ENCODE results near the gene NTSR2. TPM values are rescaled to one million over a fixed set of nuclear protein-coding genes. Genes with fewer than 3 reads are reported as not detected.

The NTSR2 gene
- total and polyA plus RNA-seq, 2 experiments from 2014 or later: 0.10 TPM; not detected in 1

- no peaks in the 10 kb centered on the region for H3K4me1 Mint-ChIP-seq
- H3K9me2 ChIP-seq (ENCODE audit: insufficient read depth): no peaks in the 10 kb centered on the region
- H3K4me3 Mint-ChIP-seq: no peak overlapping the region
- H3K9me3 Mint-ChIP-seq: no peaks in the 10 kb centered on the region
- H3K36me3 Mint-ChIP-seq (ENCODE audit: low read depth): peaks cover 47% of the 10 kb centered on the region
- no peaks in the 10 kb centered on the region for H3K79me2 ChIP-seq (replicated peaks; ENCODE audit: insufficient read depth)
- no peak for ATAC-seq
- H3F3A ChIP-seq (replicated peaks; ENCODE audit: low read depth): no peaks in the 10 kb centered on the region
- H3K27me3 Mint-ChIP-seq (ENCODE audit: insufficient read depth, low read depth, poor library complexity): peaks cover 7% of the 10 kb centered on the region
- no peak overlapping the region for H2AFZ ChIP-seq
- H3K4me2 ChIP-seq: no peak overlapping the region
- H3K27ac ChIP-seq (ENCODE audit: low read depth): no peak overlapping the region
- no peaks in the 10 kb centered on the region for H4K20me1 ChIP-seq (replicated peaks; ENCODE audit: insufficient read depth)
- H3K27me3 ChIP-seq (ENCODE audit: insufficient read depth): no peaks in the 10 kb centered on the region
- no peak for DNase-seq (ENCODE audit: low spot score)
- H3K4me1 ChIP-seq (ENCODE audit: insufficient read depth): no peaks in the 10 kb centered on the region
- H3K27ac Mint-ChIP-seq: peak overlapping the region; percentile 51; the same call in 1 of the 2 replicates
- no peak for TF ChIP-seq JUNB (IDR thresholded peaks at IDR 0.05; ENCODE audit: unreplicated experiment)
- TF ChIP-seq EZH2phosphoT487 (IDR thresholded peaks at IDR 0.05; ENCODE audit: unreplicated experiment): no peak
- no peak overlapping the region for H3K4me3 ChIP-seq
- H3K36me3 ChIP-seq (ENCODE audit: insufficient read depth): peaks cover 15% of the 10 kb centered on the region
Observed at GRCh38 chr2:11640132-11640531, 29.9 kb downstream of the NTSR2 start.

- DNase-seq (ENCODE audit: low spot score) (no peak), ATAC-seq (no peak)
- H3K4me3 Mint-ChIP-seq: no peak overlapping the region
- H3K4me3 ChIP-seq: no peak overlapping the region
- H3K79me2 ChIP-seq (replicated peaks; ENCODE audit: insufficient read depth): no peaks in the 10 kb centered on the region
- H3K9me2 ChIP-seq (ENCODE audit: insufficient read depth): no peaks in the 10 kb centered on the region
- no peaks in the 10 kb centered on the region for H3F3A ChIP-seq (replicated peaks; ENCODE audit: low read depth)
- H3K27me3 Mint-ChIP-seq (ENCODE audit: insufficient read depth, low read depth, poor library complexity): peaks cover 7% of the 10 kb centered on the region
- no peak overlapping the region for H3K27ac Mint-ChIP-seq
- no peak overlapping the region for H2AFZ ChIP-seq
- no peak overlapping the region for H3K4me2 ChIP-seq
- H3K27me3 ChIP-seq (ENCODE audit: insufficient read depth): no peaks in the 10 kb centered on the region
- no peaks in the 10 kb centered on the region for H4K20me1 ChIP-seq (replicated peaks; ENCODE audit: insufficient read depth)
- peaks cover 15% of the 10 kb centered on the region for H3K36me3 ChIP-seq (ENCODE audit: insufficient read depth)
- no peak overlapping the region for H3K27ac ChIP-seq (ENCODE audit: low read depth)
- no peaks in the 10 kb centered on the region for H3K4me1 Mint-ChIP-seq
- no peaks in the 10 kb centered on the region for H3K9me3 Mint-ChIP-seq
- no peaks in the 10 kb centered on the region for H3K4me1 ChIP-seq (ENCODE audit: insufficient read depth)
- peaks cover 52% of the 10 kb centered on the region for H3K36me3 Mint-ChIP-seq (ENCODE audit: low read depth)
- TF ChIP-seq ETS1 (IDR thresholded peaks at IDR 0.05) (no peak), NANOG (IDR thresholded peaks at IDR 0.05; ENCODE audit: borderline replicate concordance) (no peak), STAT1 (IDR thresholded peaks at IDR 0.05; ENCODE audit: unreplicated experiment) (no peak), ZNF114 (CRISPR knock-in tag; IDR thresholded peaks at IDR 0.05) (no peak), ZNF462 (CRISPR knock-in tag; IDR thresholded peaks at IDR 0.05) (no peak), JUNB (IDR thresholded peaks at IDR 0.05; ENCODE audit: unreplicated experiment) (no peak), CTCF (conservative IDR thresholded peaks at IDR 0.05; ENCODE audit: low read depth in 2 of 2) (no peak), EZH2phosphoT487 (IDR thresholded peaks at IDR 0.05; ENCODE audit: unreplicated experiment) (no peak), ZNF331 (CRISPR knock-in tag; IDR thresholded peaks at IDR 0.05; ENCODE audit: low read depth) (no peak), EZH2 (IDR thresholded peaks at IDR 0.05; ENCODE audit: low read depth, unreplicated experiment) (no peak)
Observed at GRCh38 chr2:11639503-11639902, 30.5 kb downstream of the NTSR2 start.
